GM23338 (cell line): ENCODE data around the gene ZNF26. TPM values are rescaled to one million over a fixed set of nuclear protein-coding genes. Genes with fewer than 3 reads are reported as not detected.

Experiments used
- ATAC-seq: fragments of 200-7000 bp; cut with Tn5 transposase; 3 replicates; pipeline ENCODE4 v1.9.1; 2020
- DNase-seq: peaks from one replicate; pipeline ENCODE4 v3.0.0-alpha.2; 2015; ENCODE audit warnings: low spot score
- H2AFZ ChIP-seq: fragments of 200-600 bp; sonication (generic); 2 replicates; pipeline ENCODE4 v1.8.0; 2016; ENCODE audit warnings: antibody characterized with exemption, mild to moderate bottlenecking, moderate library complexity
- H3F3A ChIP-seq: fragments of 200-600 bp; sonication (generic); replicated peaks from 2 replicates; pipeline ENCODE4 v1.8.0; 2017; ENCODE audit warnings: antibody characterized with exemption, mixed run types, low read depth
- H3K27ac ChIP-seq: fragments of 200-600 bp; sonication (generic); 2 replicates; pipeline ENCODE4 v1.6.1; 2016; ENCODE audit warnings: low read depth
- H3K27me3 ChIP-seq: fragments of 200-600 bp; sonication (generic); 2 replicates; pipeline ENCODE4 v1.8.0; 2016; ENCODE audit warnings: mild to moderate bottlenecking, mixed run types, moderate library complexity; ENCODE audit not compliant: insufficient read depth
- H3K36me3 ChIP-seq: fragments of 200-600 bp; sonication (generic); 2 replicates; pipeline ENCODE4 v1.8.0; 2016; ENCODE audit warnings: mild to moderate bottlenecking; ENCODE audit not compliant: insufficient read depth
- H3K4me1 ChIP-seq: fragments of 200-600 bp; sonication (generic); 2 replicates; pipeline ENCODE4 v1.8.0; 2016; ENCODE audit warnings: mild to moderate bottlenecking, moderate library complexity; ENCODE audit not compliant: insufficient read depth
- H3K4me2 ChIP-seq: fragments of 200-600 bp; sonication (generic); 2 replicates; pipeline ENCODE4 v1.7.1; 2017; ENCODE audit warnings: mixed run types
- H3K4me3 ChIP-seq: fragments of 200-600 bp; sonication (generic); 2 replicates; pipeline ENCODE4 v1.6.1; 2016; ENCODE audit warnings: mixed run types
- H3K79me2 ChIP-seq: fragments of 200-600 bp; sonication (generic); replicated peaks from 2 replicates; pipeline ENCODE4 v1.8.0; 2017; ENCODE audit warnings: mild to moderate bottlenecking; ENCODE audit not compliant: insufficient read depth
- H3K9me2 ChIP-seq: fragments of 200-600 bp; sonication (generic); 2 replicates; pipeline ENCODE4 v1.8.0; 2017; ENCODE audit not compliant: insufficient read depth
- H4K20me1 ChIP-seq: fragments of 200-600 bp; sonication (generic); replicated peaks from 2 replicates; pipeline ENCODE4 v1.8.0; 2017; ENCODE audit warnings: mild to moderate bottlenecking; ENCODE audit not compliant: insufficient read depth
- H3K27ac Mint-ChIP-seq: 2 replicates; pipeline ENCODE4 v1.8.0; 2020; ENCODE audit warnings: inconsistent platforms, mild to moderate bottlenecking, moderate library complexity, mixed read lengths
- H3K27me3 Mint-ChIP-seq: 3 replicates; pipeline ENCODE4 v1.8.0; 2022; ENCODE audit warnings: low read depth, mild to moderate bottlenecking, moderate library complexity, mixed read lengths, inconsistent platforms; ENCODE audit not compliant: insufficient read depth, poor library complexity
- H3K36me3 Mint-ChIP-seq: 3 replicates; pipeline ENCODE4 v1.8.0; 2021; ENCODE audit warnings: low read depth, mild to moderate bottlenecking, inconsistent platforms, moderate library complexity, mixed read lengths
- H3K4me1 Mint-ChIP-seq: 3 replicates; pipeline ENCODE4 v1.8.0; 2020; ENCODE audit warnings: mild to moderate bottlenecking, inconsistent platforms, mixed read lengths
- H3K4me3 Mint-ChIP-seq: 3 replicates; pipeline ENCODE4 v1.8.0; 2021; ENCODE audit warnings: moderate library complexity, mild to moderate bottlenecking, inconsistent platforms, mixed read lengths
- H3K9me3 Mint-ChIP-seq: 3 replicates; pipeline ENCODE4 v1.8.0; 2020; ENCODE audit warnings: moderate library complexity, mild to moderate bottlenecking, inconsistent platforms, mixed read lengths
- CREB1 ChIP-seq: fragments of 250-450 bp; sonication (Bioruptor Pico); IDR thresholded peaks from 2 replicates; pipeline ENCODE4 v1.5.0; 2020; ENCODE audit warnings: low read depth, mild to moderate bottlenecking, moderate library complexity
- CTCF ChIP-seq, 2 experiments: fragments of 200-600 bp in 1 of 2; sonication (generic) in 1 of 2; conservative IDR thresholded peaks; 2 replicates each; pipeline versions ENCODE4 v1.5.1 to v1.6.1; 2016 to 2017; ENCODE audit warnings: antibody characterized with exemption in 2 of 2, low read depth in 2 of 2, mild to moderate bottlenecking in 2 of 2, moderate library complexity in 1 of 2
- ETS1 ChIP-seq: IDR thresholded peaks from 2 replicates; pipeline ENCODE4 v1.6.1; 2016; ENCODE audit warnings: antibody characterized with exemption
- EZH2 ChIP-seq: fragments of 200-600 bp; sonication (generic); IDR thresholded peaks from one replicate; pipeline ENCODE4 v1.8.0; 2017; ENCODE audit warnings: antibody characterized with exemption, mild to moderate bottlenecking, low read depth; ENCODE audit not compliant: unreplicated experiment
- EZH2phosphoT487 ChIP-seq: fragments of 200-600 bp; sonication (generic); IDR thresholded peaks from one replicate; pipeline ENCODE4 v1.8.1; 2018; ENCODE audit warnings: antibody characterized with exemption; ENCODE audit not compliant: unreplicated experiment
- JUNB ChIP-seq: IDR thresholded peaks from one replicate; pipeline ENCODE4 v1.6.1; 2016; ENCODE audit warnings: antibody characterized with exemption; ENCODE audit not compliant: unreplicated experiment
- NANOG ChIP-seq: IDR thresholded peaks from 2 replicates; pipeline ENCODE4 v1.6.1; 2016; ENCODE audit warnings: antibody characterized with exemption, borderline replicate concordance
- POLR2AphosphoS5 ChIP-seq: IDR thresholded peaks from 2 replicates; pipeline ENCODE4 v1.6.1; 2016; ENCODE audit warnings: antibody characterized with exemption, low read depth
- REST ChIP-seq: IDR thresholded peaks from one replicate; pipeline ENCODE4 v1.6.1; 2018; ENCODE audit warnings: antibody characterized with exemption; ENCODE audit not compliant: unreplicated experiment
- STAT1 ChIP-seq: IDR thresholded peaks from one replicate; pipeline ENCODE4 v1.6.1; 2016; ENCODE audit warnings: antibody characterized with exemption; ENCODE audit not compliant: unreplicated experiment
- ZNF114 ChIP-seq: fragments of 250-450 bp; sonication (Bioruptor Pico); IDR thresholded peaks from 2 replicates; pipeline ENCODE4 v1.5.0; 2020; ENCODE audit warnings: mild to moderate bottlenecking, moderate library complexity
- ZNF331 ChIP-seq: fragments of 250-450 bp; sonication (Bioruptor Pico); IDR thresholded peaks from 2 replicates; pipeline ENCODE4 v1.5.0; 2020; ENCODE audit warnings: low read depth, mild to moderate bottlenecking, moderate library complexity
- ZNF462 ChIP-seq: fragments of 250-450 bp; sonication (Bioruptor Pico); IDR thresholded peaks from 2 replicates; pipeline ENCODE4 v1.5.0; 2020; ENCODE audit warnings: mild to moderate bottlenecking, moderate library complexity
- polyA plus RNA-seq: library from polyadenylated mRNA; unstranded; fragments of >200 nt; fragmentation: Nextera tagmentation; extraction: Ambion mirVana; gene quantifications from 2 replicates; pipeline ENCODE4 v1.2.1, GENCODE V29; 2016
- total RNA-seq: library from RNA; depleted of rRNA; stranded (reverse); fragments of >200 nt; shearing (Covaris generic); gene quantifications from 2 replicates; pipeline ENCODE4 v1.2.3, GENCODE V29; 2014

Gene ZNF26
- total and polyA plus RNA-seq, 2 experiments from 2014 or later = 4.8 to 18.9 TPM

DNA sequence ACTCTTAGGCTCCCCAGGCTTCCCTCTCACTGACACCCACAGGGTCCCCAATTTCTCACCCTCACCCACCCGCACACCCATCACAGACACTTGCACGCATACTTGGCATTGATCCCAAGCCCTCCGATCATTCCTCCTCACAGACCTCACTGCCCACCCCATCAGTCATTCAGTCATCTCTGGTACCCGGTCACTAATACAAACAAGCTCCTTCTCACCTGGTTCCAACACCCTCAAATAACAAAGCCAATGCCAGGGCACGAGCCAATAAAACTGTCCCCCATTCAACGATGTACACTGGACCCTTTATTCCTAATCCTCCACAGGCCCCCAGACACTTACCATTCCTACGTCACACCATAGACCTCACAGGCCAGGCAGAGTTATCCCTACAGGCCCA is 32.4 kb upstream of the ZNF26 start:
- H3K4me2 ChIP-seq = no peak overlapping the region
- no peak overlapping the region for H3K27ac Mint-ChIP-seq
- H3K27me3 Mint-ChIP-seq = peaks cover 21% of the 10 kb centered on the region
- H3K27me3 ChIP-seq = no peaks in the 10 kb centered on the region
- no peaks in the 10 kb centered on the region for H4K20me1 ChIP-seq
- H3K36me3 Mint-ChIP-seq = peaks cover 53% of the 10 kb centered on the region
- no peak for ATAC-seq
- no peaks in the 10 kb centered on the region for H3K9me2 ChIP-seq
- peaks cover 5% of the 10 kb centered on the region; the same call in 1 of the 2 replicates for H3K4me1 ChIP-seq
- H3K9me3 Mint-ChIP-seq = peaks cover 18% of the 10 kb centered on the region
- H2AFZ ChIP-seq = no peak overlapping the region
- H3K4me3 ChIP-seq = no peak overlapping the region
- TF ChIP-seq ETS1 (no peak), EZH2 (no peak), CREB1 (CRISPR knock-in tag) (no peak), ZNF331 (CRISPR knock-in tag) (no peak), STAT1 (no peak), REST (no peak), ZNF462 (CRISPR knock-in tag) (no peak), JUNB (no peak), ZNF114 (no peak), EZH2phosphoT487 (no peak), CTCF (conservative IDR thresholded peaks at IDR 0.05; ENCODE audit: low read depth in 2 of 2) (no peak), POLR2AphosphoS5 (no peak), NANOG (no peak)
- DNase-seq = no peak
- peaks cover 11% of the 10 kb centered on the region for H3K4me1 Mint-ChIP-seq
- no peak overlapping the region for H3K27ac ChIP-seq
- H3K79me2 ChIP-seq = peaks cover 28% of the 10 kb centered on the region
- peaks cover 22% of the 10 kb centered on the region for H3F3A ChIP-seq
- H3K36me3 ChIP-seq = no peaks in the 10 kb centered on the region
- no peak overlapping the region; the same call in 2 of the 3 replicates for H3K4me3 Mint-ChIP-seq
